ENCODE data around the gene CCDC187. TPM values are rescaled to one million over a fixed set of nuclear protein-coding genes. Genes with fewer than 3 reads are reported as not detected.

Gene CCDC187
- total RNA-seq, 4 donors from 2014 or later: 0.40 to 1.1 (median 0.41) TPM; not detected in 1

- 78 to 92% methylated on average over 16 to 33 of the region's 33 CpGs for WGBS, 2 donors (ENCODE audit: low coverage in 1 of 2)
- TF ChIP-seq EP300 (IDR thresholded peaks at IDR 0.05; ENCODE audit: low read depth): no peak
- no peak for TF ChIP-seq POLR2AphosphoS5 (IDR thresholded peaks at IDR 0.05)
- TF ChIP-seq CTCF (IDR thresholded peaks at IDR 0.05): no peak
- no peak for TF ChIP-seq POLR2A (IDR thresholded peaks at IDR 0.05)
- Histone ChIP-seq H3K27ac (no peak overlapping the region), H3K4me1 (no peaks in the 10 kb centered on the region), H3K9me3 (no peaks in the 10 kb centered on the region), H3K27me3 (no peaks in the 10 kb centered on the region), H3K36me3 (no peaks in the 10 kb centered on the region), H3K4me3 (no peak overlapping the region)
- intact Hi-C loops (cut with DNase I; ENCODE audit: low total_unique reads) (no loop called here), in situ Hi-C loops (cut with MboI; ENCODE audit: low pct_ligation_motif_present in 1 of 4, low pct_unique_long_range_greater_than_20kb in 1 of 4, low sequenced_read_pairs in 3 of 4) (no loop called here)
- DNase-seq: no peak
Observed at GRCh38 chr9:136229096-136230065, 74.5 kb downstream of the CCDC187 start.

GRCh38 chr9:136228107-136228875 lies 75.6 kb downstream of the CCDC187 start:
- in situ Hi-C loops (cut with MboI; ENCODE audit: low pct_ligation_motif_present in 1 of 4, low pct_unique_long_range_greater_than_20kb in 1 of 4, low sequenced_read_pairs in 3 of 4) (no loop called here), intact Hi-C loops (cut with DNase I; ENCODE audit: low total_unique reads) (no loop called here)
- 62 to 88% methylated on average over 7 to 18 of the region's 18 CpGs for WGBS, 2 donors (ENCODE audit: low coverage in 1 of 2)
- no peak overlapping the region for H3K4me3 ChIP-seq
- H3K9me3 ChIP-seq: no peaks in the 10 kb centered on the region
- no peaks in the 10 kb centered on the region for H3K4me1 ChIP-seq
- no peak overlapping the region for H3K27ac ChIP-seq
- no peaks in the 10 kb centered on the region for H3K27me3 ChIP-seq
- TF ChIP-seq CTCF (IDR thresholded peaks at IDR 0.05) (no peak), POLR2A (IDR thresholded peaks at IDR 0.05) (no peak), EP300 (IDR thresholded peaks at IDR 0.05; ENCODE audit: low read depth) (no peak), POLR2AphosphoS5 (IDR thresholded peaks at IDR 0.05) (no peak)
- H3K36me3 ChIP-seq: no peaks in the 10 kb centered on the region
- no peak for DNase-seq

GRCh38 chr9:136226680-136227407 lies 77.0 kb downstream of the CCDC187 start:
- 90 to 93% methylated on average over 2 to 30 of the region's 30 CpGs for WGBS, 2 donors (ENCODE audit: low coverage in 1 of 2)
- no peaks in the 10 kb centered on the region for H3K9me3 ChIP-seq
- no peaks in the 10 kb centered on the region for H3K4me1 ChIP-seq
- in situ Hi-C loops (cut with MboI; ENCODE audit: low pct_ligation_motif_present in 1 of 4, low pct_unique_long_range_greater_than_20kb in 1 of 4, low sequenced_read_pairs in 3 of 4) (no loop called here), intact Hi-C loops (cut with DNase I; ENCODE audit: low total_unique reads) (no loop called here)
- H3K36me3 ChIP-seq: no peaks in the 10 kb centered on the region
- no peak overlapping the region for H3K4me3 ChIP-seq
- H3K27ac ChIP-seq: peak overlapping the region in 1 of 4 donors; percentile 76
- no peak for DNase-seq
- H3K27me3 ChIP-seq: no peaks in the 10 kb centered on the region
- no peak for TF ChIP-seq CTCF (IDR thresholded peaks at IDR 0.05)

Data from transverse colon (tissue), 4 donors.